ENCODE results near the gene RBBP5. TPM values are rescaled to one million over a fixed set of nuclear protein-coding genes. Genes with fewer than 3 reads are reported as not detected.
"Not testable (repeated sequence)": the region's sequence is repeated elsewhere in the genome, so short reads cannot be mapped to it uniquely, and the experiment has no call there.

The RBBP5 gene
- total RNA-seq, 6 experiments from 2014 or later = 13.6 to 16.2 (median 15.8) TPM

DNA sequence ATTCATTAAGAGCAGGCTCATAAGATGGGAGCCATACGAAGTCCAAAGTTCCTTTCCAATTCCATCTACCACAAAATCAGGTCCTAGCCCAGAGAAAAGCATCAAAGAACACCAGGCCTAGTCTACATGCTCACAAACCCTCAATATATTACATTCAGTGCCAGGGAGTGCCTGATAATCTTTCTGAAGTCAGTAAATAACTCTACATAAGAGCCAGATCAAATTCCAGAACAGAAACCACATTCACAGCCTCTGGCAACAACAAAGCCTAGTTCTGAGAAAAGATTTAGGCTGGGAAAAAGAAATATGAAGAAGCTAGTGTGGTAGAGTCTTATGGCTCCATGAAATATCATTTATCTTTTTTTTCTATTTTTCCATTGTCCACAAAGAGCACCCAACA, 40.5 kb upstream of the RBBP5 start:
- H3K9me3 Mint-ChIP-seq = no peaks in the 10 kb centered on the region
- H3K27me3 Mint-ChIP-seq (ENCODE audit: insufficient read depth) = no peaks in the 10 kb centered on the region; the same call in 1 of the 2 replicates
- TF ChIP-seq, protein P1, sequence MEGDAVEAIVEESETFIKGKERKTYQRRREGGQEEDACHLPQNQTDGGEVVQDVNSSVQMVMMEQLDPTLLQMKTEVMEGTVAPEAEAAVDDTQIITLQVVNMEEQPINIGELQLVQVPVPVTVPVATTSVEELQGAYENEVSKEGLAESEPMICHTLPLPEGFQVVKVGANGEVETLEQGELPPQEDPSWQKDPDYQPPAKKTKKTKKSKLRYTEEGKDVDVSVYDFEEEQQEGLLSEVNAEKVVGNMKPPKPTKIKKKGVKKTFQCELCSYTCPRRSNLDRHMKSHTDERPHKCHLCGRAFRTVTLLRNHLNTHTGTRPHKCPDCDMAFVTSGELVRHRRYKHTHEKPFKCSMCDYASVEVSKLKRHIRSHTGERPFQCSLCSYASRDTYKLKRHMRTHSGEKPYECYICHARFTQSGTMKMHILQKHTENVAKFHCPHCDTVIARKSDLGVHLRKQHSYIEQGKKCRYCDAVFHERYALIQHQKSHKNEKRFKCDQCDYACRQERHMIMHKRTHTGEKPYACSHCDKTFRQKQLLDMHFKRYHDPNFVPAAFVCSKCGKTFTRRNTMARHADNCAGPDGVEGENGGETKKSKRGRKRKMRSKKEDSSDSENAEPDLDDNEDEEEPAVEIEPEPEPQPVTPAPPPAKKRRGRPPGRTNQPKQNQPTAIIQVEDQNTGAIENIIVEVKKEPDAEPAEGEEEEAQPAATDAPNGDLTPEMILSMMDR (IDR thresholded peaks at IDR 0.05) = no peak
- H3K36me3 Mint-ChIP-seq (ENCODE audit: low read depth) = peaks cover 51% of the 10 kb centered on the region
- DNase-seq = no peak
- peaks cover under 1% of the 10 kb centered on the region for H3K4me1 Mint-ChIP-seq (ENCODE audit: low read depth)
- peak overlapping the region; percentile 18; the same call in 1 of the 2 replicates for H3K27ac Mint-ChIP-seq
- H3K4me3 Mint-ChIP-seq = no peak overlapping the region

DNA sequence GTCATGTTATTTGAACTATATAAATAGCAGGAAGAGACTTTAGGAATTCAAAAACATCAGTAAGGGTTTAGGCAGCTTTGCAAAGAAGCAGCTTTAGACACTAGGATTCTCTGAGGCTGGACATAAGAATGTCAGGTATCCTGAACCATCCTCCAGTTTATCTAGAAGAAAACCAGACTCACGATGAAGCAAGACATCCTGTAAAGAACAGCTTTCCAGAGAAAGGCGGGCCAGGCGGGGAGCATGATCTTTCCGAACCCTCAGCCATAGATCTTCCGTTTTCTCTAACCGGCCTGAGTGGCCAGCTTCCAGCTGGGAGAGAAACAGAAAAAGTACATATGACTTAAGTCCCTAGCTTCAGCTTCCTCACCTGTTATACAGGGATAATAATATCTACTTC, 39.3 kb upstream of the RBBP5 start:
- Mint-ChIP-seq H3K27ac (no peak overlapping the region), H3K27me3 (ENCODE audit: insufficient read depth) (no peaks in the 10 kb centered on the region; the same call in 1 of the 2 replicates), H3K36me3 (ENCODE audit: low read depth) (peaks cover 61% of the 10 kb centered on the region), H3K4me3 (no peak overlapping the region), H3K9me3 (peaks cover 12% of the 10 kb centered on the region), H3K4me1 (ENCODE audit: low read depth) (no peaks in the 10 kb centered on the region)
- no peak for DNase-seq
- TF ChIP-seq, protein P1 (IDR thresholded peaks at IDR 0.05) = no peak

DNA sequence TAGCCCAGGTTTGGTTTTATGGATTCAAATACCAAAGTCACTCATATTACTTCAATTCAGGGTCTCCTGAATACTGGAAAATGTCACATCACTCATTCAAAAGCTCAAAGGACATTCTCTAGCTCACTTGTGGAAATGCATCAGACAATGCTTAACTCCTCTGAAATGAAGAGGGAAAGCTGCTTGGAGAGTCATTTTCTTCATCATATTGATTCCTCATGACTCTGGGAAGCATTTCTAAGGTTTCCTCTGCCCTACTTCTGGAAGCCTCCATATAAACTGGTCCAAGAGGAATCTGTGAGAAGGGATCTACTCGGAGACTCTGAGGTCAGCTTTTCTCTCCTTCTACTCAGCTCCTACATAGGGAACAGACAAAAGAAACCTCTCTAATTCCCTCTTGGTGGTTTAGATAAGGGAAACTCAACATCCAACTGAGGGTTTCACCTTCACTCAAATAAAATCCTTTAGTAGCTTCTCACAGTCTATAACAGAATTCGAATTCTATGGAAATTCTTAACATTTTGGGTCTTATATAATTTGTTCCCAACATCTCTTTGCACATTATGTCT, 36.4 kb upstream of the RBBP5 start:
- Mint-ChIP-seq H3K4me1 (ENCODE audit: low read depth) (no peaks in the 10 kb centered on the region), H3K27ac (no peak overlapping the region), H3K4me3 (no peak overlapping the region), H3K27me3 (ENCODE audit: insufficient read depth) (peaks cover 2% of the 10 kb centered on the region), H3K36me3 (ENCODE audit: low read depth) (peaks cover 74% of the 10 kb centered on the region), H3K9me3 (peaks cover 25% of the 10 kb centered on the region)
- DNase-seq = no peak
- TF ChIP-seq, protein P1 (IDR thresholded peaks at IDR 0.05) = no peak

DNA sequence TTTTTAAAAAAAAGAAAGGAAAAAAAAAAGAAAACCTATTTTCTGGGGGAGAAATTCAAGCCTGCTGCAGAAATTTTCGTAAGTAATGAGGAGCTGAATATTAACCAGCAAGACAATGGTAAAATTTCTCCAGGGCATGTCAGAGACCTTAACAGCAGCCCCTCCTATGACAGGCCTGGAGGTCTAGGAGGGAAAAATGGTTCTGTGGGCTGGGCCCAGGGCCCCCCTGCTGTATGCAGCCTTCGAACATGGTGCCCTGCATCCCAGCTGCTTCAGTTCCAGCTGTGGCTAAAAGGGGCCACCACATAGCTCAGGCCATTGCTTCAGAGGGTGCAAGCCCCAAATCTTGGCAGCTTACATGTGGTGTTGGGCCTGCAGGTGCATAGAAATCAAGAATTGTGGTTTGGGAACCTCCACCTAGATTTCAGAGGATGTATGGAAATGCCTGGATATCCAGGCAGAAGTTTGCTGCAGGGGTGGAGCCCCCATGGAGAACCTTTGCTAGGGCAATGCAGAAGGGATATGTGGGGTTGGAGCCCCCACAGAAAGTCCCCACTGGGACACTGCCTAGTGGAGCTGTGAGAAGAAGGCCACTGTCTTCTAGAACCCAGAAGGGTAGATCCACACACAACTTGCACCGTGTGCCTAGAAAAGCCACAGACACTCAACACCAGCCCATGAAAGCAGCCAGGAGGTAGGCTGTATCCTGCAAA, 34.0 kb upstream of the RBBP5 start:
- Mint-ChIP-seq H3K9me3 (peaks cover 25% of the 10 kb centered on the region), H3K36me3 (ENCODE audit: low read depth) (peaks cover 67% of the 10 kb centered on the region)
- DNase-seq = not testable (repeated sequence)

DNA sequence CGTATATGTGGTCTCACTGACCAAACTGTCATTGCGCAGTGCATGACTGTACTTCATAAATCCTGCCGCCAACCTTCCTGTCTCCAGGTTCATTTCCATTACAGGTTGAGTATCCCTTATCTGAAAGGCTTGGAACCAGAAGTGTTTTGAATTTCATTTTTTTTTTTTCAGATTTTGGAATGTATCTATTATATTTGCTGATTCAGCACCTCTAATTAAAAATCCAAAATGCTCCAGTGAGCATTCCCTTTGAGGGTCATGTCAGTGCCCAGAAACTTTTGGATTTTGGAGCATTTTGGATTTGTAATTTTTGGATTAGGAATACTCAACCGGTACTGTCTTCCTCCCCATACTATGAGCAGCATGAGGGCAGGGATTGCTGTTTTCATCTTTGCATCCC, 30.7 kb upstream of the RBBP5 start:
- no peak overlapping the region for H3K4me3 Mint-ChIP-seq
- no peak for DNase-seq
- H3K9me3 Mint-ChIP-seq = peaks cover 25% of the 10 kb centered on the region
- H3K27me3 Mint-ChIP-seq (ENCODE audit: insufficient read depth) = peaks cover 2% of the 10 kb centered on the region
- H3K27ac Mint-ChIP-seq = no peak overlapping the region
- peaks cover 5% of the 10 kb centered on the region for H3K4me1 Mint-ChIP-seq (ENCODE audit: low read depth)
- peaks cover 71% of the 10 kb centered on the region for H3K36me3 Mint-ChIP-seq (ENCODE audit: low read depth)
- TF ChIP-seq, protein P1 (IDR thresholded peaks at IDR 0.05) = no peak

More for the DNA sequence above, 34.0 kb upstream of the RBBP5 start:
- H3K4me1 Mint-ChIP-seq (ENCODE audit: low read depth); H3K27me3 Mint-ChIP-seq (ENCODE audit: insufficient read depth); H3K4me3 Mint-ChIP-seq; H3K27ac Mint-ChIP-seq: not testable (repeated sequence)

Data from HFFc6 (cell line).